ENCODE measurements around the gene RAB8B. TPM values are rescaled to one million over a fixed set of nuclear protein-coding genes. Genes with fewer than 3 reads are reported as not detected.

Gene RAB8B
- total and polyA plus RNA-seq, 10 of the 15 experiments (the other 5 are each of a cell fraction or from before 2014, with no cell fraction given) = 17.8 to 104 (median 65.1) TPM

DNA sequence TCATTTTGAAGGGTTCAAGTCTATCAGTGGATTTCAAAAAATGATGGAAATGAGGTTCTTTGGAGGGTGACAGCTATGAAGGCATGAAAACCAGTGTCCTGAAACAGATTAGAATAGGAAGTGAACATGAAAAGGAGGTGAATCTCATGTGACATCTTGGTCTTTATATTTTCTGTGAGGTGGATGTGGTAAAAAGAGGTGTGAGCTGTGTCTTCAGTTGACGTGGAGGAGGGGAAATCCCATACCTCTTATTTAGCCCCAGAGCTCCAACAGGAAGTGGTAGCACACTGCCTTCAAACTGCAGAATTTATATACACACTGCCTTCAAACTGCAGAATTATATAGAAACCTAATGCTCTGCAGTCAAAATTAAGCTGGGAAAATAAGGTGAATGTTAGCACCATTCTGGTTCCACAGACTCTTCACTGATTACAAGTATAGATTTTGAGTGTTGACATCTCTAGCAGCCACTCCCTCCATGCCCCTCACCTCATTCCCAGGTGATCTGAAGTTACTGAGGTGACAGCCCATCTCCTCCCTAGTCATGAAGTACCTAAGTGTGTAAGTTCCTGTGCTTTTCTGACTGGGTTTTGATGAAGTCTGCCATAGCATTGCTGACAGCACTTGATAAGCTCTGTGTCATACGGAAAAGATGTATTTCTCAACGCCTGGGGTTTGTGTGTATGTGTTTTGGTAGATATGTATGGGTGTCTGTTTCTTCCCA is 2.7 kb downstream of the RAB8B start (continued):
- TF ChIP-seq CUX1 (IDR thresholded peaks at IDR 0.05; ENCODE audit: insufficient replicate concordance, low read depth, low read length) = no peak
- peak; percentile 42; the same call in 1 of the 2 replicates for TF ChIP-seq FOXM1 (IDR thresholded peaks at IDR 0.05; ENCODE audit: low read depth, low read length)
- peak; percentile 61 for TF ChIP-seq PAX5 (IDR thresholded peaks at IDR 0.05; ENCODE audit: borderline replicate concordance, low read depth, low read length)
- peak; percentile 79; the same call in 1 of the 2 replicates for TF ChIP-seq CHD2 (IDR thresholded peaks at IDR 0.05; ENCODE audit: borderline replicate concordance, low read depth, low read length)
- peak; percentile 66 for TF ChIP-seq GABPA (IDR thresholded peaks at IDR 0.05; ENCODE audit: low read depth)
- no peak for TF ChIP-seq ZNF384 (IDR thresholded peaks at IDR 0.05; ENCODE audit: borderline replicate concordance, low read depth, low read length)
- 0 out of 2 replicates have a peak, but pooled peaks have one; percentile 39 for TF ChIP-seq MYB (IDR thresholded peaks at IDR 0.05; ENCODE audit: borderline replicate concordance, low read depth, low read length)
- no peak; the same call in 1 of the 2 replicates for TF ChIP-seq MTA3 (IDR thresholded peaks at IDR 0.05; ENCODE audit: borderline replicate concordance, low read length)
- TF ChIP-seq PML (IDR thresholded peaks at IDR 0.05; ENCODE audit: low read length) = no peak
- no peak for TF ChIP-seq EGR1 (IDR thresholded peaks at IDR 0.05; ENCODE audit: borderline replicate concordance in 1 of 2, low read depth in 2 of 2, low read length in 2 of 2)
- TF ChIP-seq TAF1 (IDR thresholded peaks at IDR 0.05; ENCODE audit: borderline replicate concordance, low read depth, low read length) = no peak
- no peak for TF ChIP-seq ZNF274 (IDR thresholded peaks at IDR 0.05; ENCODE audit: insufficient read depth, insufficient read length)
- no peak for TF ChIP-seq RFX5 (IDR thresholded peaks at IDR 0.05; ENCODE audit: low read depth, low read length)
- no peak for TF ChIP-seq FOS (IDR thresholded peaks at IDR 0.05; ENCODE audit: borderline replicate concordance, extremely low read depth, insufficient read length)
- TF ChIP-seq BACH1 (IDR thresholded peaks at IDR 0.05; ENCODE audit: borderline replicate concordance) = no peak; the same call in 1 of the 2 replicates
- peak; percentile 92; the same call in 1 of the 2 replicates for TF ChIP-seq MXI1 (IDR thresholded peaks at IDR 0.05; ENCODE audit: low read depth, low read length)
- TF ChIP-seq SRF (IDR thresholded peaks at IDR 0.05; ENCODE audit: low read depth in 2 of 2, low read length in 2 of 2) = 0 out of 4 replicates have a peak, but pooled peaks of 1 of the 2 experiments have one; percentile 52
- TF ChIP-seq HCFC1 (IDR thresholded peaks at IDR 0.05; ENCODE audit: low read length) = no peak
- TF ChIP-seq RBBP5 (conservative IDR thresholded peaks at IDR 0.05) = no peak
- TF ChIP-seq, protein P1, sequence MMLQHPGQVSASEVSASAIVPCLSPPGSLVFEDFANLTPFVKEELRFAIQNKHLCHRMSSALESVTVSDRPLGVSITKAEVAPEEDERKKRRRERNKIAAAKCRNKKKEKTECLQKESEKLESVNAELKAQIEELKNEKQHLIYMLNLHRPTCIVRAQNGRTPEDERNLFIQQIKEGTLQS (IDR thresholded peaks at IDR 0.05; ENCODE audit: borderline replicate concordance, extremely low read depth, low read depth, low read length) = no peak
- TF ChIP-seq ZSCAN29 (IDR thresholded peaks at IDR 0.05) = no peak
- TF ChIP-seq WRNIP1 (IDR thresholded peaks at IDR 0.05; ENCODE audit: borderline replicate concordance, low read depth, low read length) = no peak
- no peak for TF ChIP-seq CHD1 (IDR thresholded peaks at IDR 0.05; ENCODE audit: low read depth, low read length)
- TF ChIP-seq, protein P2, sequence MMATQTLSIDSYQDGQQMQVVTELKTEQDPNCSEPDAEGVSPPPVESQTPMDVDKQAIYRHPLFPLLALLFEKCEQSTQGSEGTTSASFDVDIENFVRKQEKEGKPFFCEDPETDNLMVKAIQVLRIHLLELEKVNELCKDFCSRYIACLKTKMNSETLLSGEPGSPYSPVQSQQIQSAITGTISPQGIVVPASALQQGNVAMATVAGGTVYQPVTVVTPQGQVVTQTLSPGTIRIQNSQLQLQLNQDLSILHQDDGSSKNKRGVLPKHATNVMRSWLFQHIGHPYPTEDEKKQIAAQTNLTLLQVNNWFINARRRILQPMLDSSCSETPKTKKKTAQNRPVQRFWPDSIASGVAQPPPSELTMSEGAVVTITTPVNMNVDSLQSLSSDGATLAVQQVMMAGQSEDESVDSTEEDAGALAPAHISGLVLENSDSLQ (IDR thresholded peaks at IDR 0.05) = peak; percentile 63
- TF ChIP-seq SREBF1 (IDR thresholded peaks at IDR 0.05; ENCODE audit: low read length) = no peak
- TF ChIP-seq HDGF (IDR thresholded peaks at IDR 0.05) = no peak

All from GM12878 (cell line).